EL (cell line): ENCODE results near the gene CBX7.
A peak's percentile ranks its signal among the peaks of the same experiment; 100 is the strongest.

Source experiments
- DNase-seq: peaks from one replicate; pipeline ENCODE4 v3.0.0-alpha.2; 2016

Gene CBX7

GRCh38 chr22:39122772-39123470 is 29.6 kb downstream of the CBX7 start:
- DNase-seq, result no peak

- no peak for DNase-seq
Measured at GRCh38 chr22:39120983-39121382, 31.5 kb downstream of the CBX7 start.

GRCh38 chr22:39117585-39118191 is 34.8 kb downstream of the CBX7 start:
- peak; percentile 55 for DNase-seq

- no peak for DNase-seq
Measured at GRCh38 chr22:39115977-39116621, 36.4 kb downstream of the CBX7 start.

- DNase-seq, result no peak
Measured at GRCh38 chr22:39115570-39115969, 36.9 kb downstream of the CBX7 start.

- DNase-seq, result no peak
Measured at GRCh38 chr22:39114112-39114511, 38.4 kb downstream of the CBX7 start.

- no peak for DNase-seq
Measured at GRCh38 chr22:39110631-39111561, 41.6 kb downstream of the CBX7 start.

GRCh38 chr22:39109361-39109760 is 43.1 kb downstream of the CBX7 start:
- DNase-seq, result no peak

GRCh38 chr22:39108487-39108886 is 44.0 kb downstream of the CBX7 start:
- no peak for DNase-seq

- no peak for DNase-seq
Measured at GRCh38 chr22:39106326-39106725, 46.2 kb downstream of the CBX7 start.

GRCh38 chr22:39103431-39103830 is 49.0 kb downstream of the CBX7 start:
- DNase-seq, result no peak

GRCh38 chr22:39101226-39101625 is 51.3 kb downstream of the CBX7 start:
- DNase-seq, result no peak

GRCh38 chr22:39098576-39098975 is 53.9 kb downstream of the CBX7 start:
- no peak for DNase-seq

GRCh38 chr22:39098026-39098425 is 54.5 kb downstream of the CBX7 start:
- DNase-seq, result no peak

- DNase-seq, result peak; percentile 47
Measured at GRCh38 chr22:39097098-39098020, 55.1 kb downstream of the CBX7 start, which contains the start of gene APOBEC3H. TSS of gene APOBEC3H (plus strand) at chr22:39097244. CDS start at chr22:39100279, 3,035 bp downstream.

GRCh38 chr22:39095971-39096370 is 56.5 kb downstream of the CBX7 start:
- DNase-seq, result no peak

GRCh38 chr22:39094717-39095389 is 57.6 kb downstream of the CBX7 start:
- DNase-seq, result no peak

- no peak for DNase-seq
Measured at GRCh38 chr22:39092111-39092862, 60.2 kb downstream of the CBX7 start.

GRCh38 chr22:39091126-39092081 is 61.1 kb downstream of the CBX7 start:
- no peak for DNase-seq
